SIG-M5 treated with dmso at 0.1 percent for 504 hours (cell line): ENCODE data around the gene TTC5.
"Not testable (repeated sequence)": the region's sequence is repeated elsewhere in the genome, so short reads cannot be mapped to it uniquely, and the experiment has no call there.

ENCODE experiments used
- DNase-seq: peaks from one replicate; lab custom pipeline; 2025; ENCODE audit not compliant: unreplicated experiment; lab: John Stamatoyannopoulos, UW

Gene TTC5

GRCh38 chr14:20306079-20306423 is 300 bp upstream of the TTC5 start:
- DNase-seq = no peak

- DNase-seq = no peak
Observed at GRCh38 chr14:20302042-20302755, 3.6 kb downstream of the TTC5 start.

GRCh38 chr14:20295067-20295466 is 10.7 kb downstream of the TTC5 start:
- peak; percentile 1 for DNase-seq

- DNase-seq = no peak
Observed at GRCh38 chr14:20294636-20295035, 11.1 kb downstream of the TTC5 start.

GRCh38 chr14:20281998-20282397 is 23.8 kb downstream of the TTC5 start:
- DNase-seq = not testable (repeated sequence)

- not testable (repeated sequence) for DNase-seq
Observed at GRCh38 chr14:20280265-20280664, 25.5 kb downstream of the TTC5 start.

- DNase-seq = no peak
Observed at GRCh38 chr14:20278414-20278813, 27.3 kb downstream of the TTC5 start.

- DNase-seq = no peak
Observed at GRCh38 chr14:20277409-20277808, 28.3 kb downstream of the TTC5 start.

- DNase-seq = no peak
Observed at GRCh38 chr14:20274062-20274461, 31.7 kb downstream of the TTC5 start.

GRCh38 chr14:20264361-20264760 is 41.4 kb downstream of the TTC5 start:
- not testable (repeated sequence) for DNase-seq

GRCh38 chr14:20262642-20263128 is 43.1 kb downstream of the TTC5 start:
- no peak for DNase-seq

GRCh38 chr14:20247646-20248246 is 58.0 kb downstream of the TTC5 start:
- peak; percentile 22 for DNase-seq
